BE2C (cell line): ENCODE results near the gene ANKRD33B.
A peak's percentile ranks its signal among the peaks of the same experiment; 100 is the strongest.

ENCODE experiments used
- DNase-seq: peaks from one replicate; pipeline ENCODE4 v3.0.0-alpha.2; 2020
- H3K27me3 ChIP-seq: fragments of 250-450 bp; sonication (Bioruptor Pico); 2 replicates; pipeline ENCODE4 v1.5.1; 2020; ENCODE audit warnings: mild to moderate bottlenecking
- H3K36me3 ChIP-seq: fragments of 250-450 bp; sonication (Bioruptor Pico); 2 replicates; pipeline ENCODE4 v1.5.1; 2020; ENCODE audit warnings: mild to moderate bottlenecking
- H3K4me1 ChIP-seq: fragments of 250-450 bp; sonication (Bioruptor Pico); 2 replicates; pipeline ENCODE4 v1.5.1; 2020
- H3K4me3 ChIP-seq: 2 replicates; pipeline ENCODE4 v1.5.1; 2011; ENCODE audit warnings: low read depth, low read length
- H3K9me3 ChIP-seq: fragments of 250-450 bp; sonication (Bioruptor Pico); 2 replicates; pipeline ENCODE4 v1.5.1; 2020
- CTCF ChIP-seq: IDR thresholded peaks from 2 replicates; pipeline ENCODE4 v1.5.1; 2012; ENCODE audit warnings: mild to moderate bottlenecking, low read depth, low read length

Gene ANKRD33B

GRCh38 chr5:10648806-10649665 is 85.2 kb downstream of the ANKRD33B start:
- peak overlapping the region; percentile 59 for H3K4me3 ChIP-seq
- no peaks in the 10 kb centered on the region for H3K36me3 ChIP-seq
- H3K27me3 ChIP-seq, result no peaks in the 10 kb centered on the region
- TF ChIP-seq CTCF, result no peak
- peak; percentile 31 for DNase-seq
- H3K9me3 ChIP-seq, result no peaks in the 10 kb centered on the region
- 0 out of 2 replicates have a peak, but pooled peaks cover 2% of the 10 kb centered on the region for H3K4me1 ChIP-seq

- DNase-seq, result peak; percentile 80
- H3K4me3 ChIP-seq, result peak overlapping the region; percentile 59
Measured at GRCh38 chr5:10649666-10650380, 86.0 kb downstream of the ANKRD33B start.

GRCh38 chr5:10652151-10652550 is 88.3 kb downstream of the ANKRD33B start:
- Histone ChIP-seq H3K36me3 (no peaks in the 10 kb centered on the region), H3K9me3 (no peaks in the 10 kb centered on the region), H3K4me1 (peaks cover 18% of the 10 kb centered on the region), H3K4me3 (no peak overlapping the region), H3K27me3 (no peaks in the 10 kb centered on the region)
- TF ChIP-seq CTCF, result no peak
- DNase-seq, result no peak

More at GRCh38 chr5:10649666-10650380, 86.0 kb downstream of the ANKRD33B start:
- H3K36me3 ChIP-seq, result no peaks in the 10 kb centered on the region
- H3K27me3 ChIP-seq, result no peaks in the 10 kb centered on the region
- no peaks in the 10 kb centered on the region for H3K9me3 ChIP-seq
- peaks cover 7% of the 10 kb centered on the region for H3K4me1 ChIP-seq
- no peak for TF ChIP-seq CTCF

- Histone ChIP-seq H3K4me1 (peaks cover 18% of the 10 kb centered on the region), H3K4me3 (no peak overlapping the region), H3K27me3 (no peaks in the 10 kb centered on the region), H3K9me3 (no peaks in the 10 kb centered on the region), H3K36me3 (no peaks in the 10 kb centered on the region)
- TF ChIP-seq CTCF, result no peak
- DNase-seq, result no peak
Measured at GRCh38 chr5:10652606-10653005, 88.7 kb downstream of the ANKRD33B start.

GRCh38 chr5:10653043-10653442 is 89.2 kb downstream of the ANKRD33B start:
- Histone ChIP-seq H3K27me3 (no peaks in the 10 kb centered on the region), H3K4me3 (no peak overlapping the region), H3K9me3 (no peaks in the 10 kb centered on the region), H3K36me3 (no peaks in the 10 kb centered on the region), H3K4me1 (peaks cover 18% of the 10 kb centered on the region)
- no peak for DNase-seq
- TF ChIP-seq CTCF, result no peak
